Activated CD4-positive, CD25-positive, alpha-beta regulatory T cell treated with anti-CD3 and anti-CD28 coated beads, Interleukin-2, amount 50 U/mL, for 16 hours (primary cell): ENCODE results near the gene C2CD4D.
A peak's percentile ranks its signal among the peaks of the same experiment; 100 is the strongest.
"Not testable (repeated sequence)": the region's sequence is repeated elsewhere in the genome, so short reads cannot be mapped to it uniquely, and the experiment has no call there.

Source experiments
- DNase-seq: peaks from one replicate; pipeline ENCODE4 v3.0.0-alpha.2; 2020; ENCODE audit warnings: low read depth, low spot score

Gene C2CD4D

GRCh38 chr1:151839457-151840403 lies at the start of gene C2CD4D:
Gene C2CD4D (minus strand): TSS chr1:151839820. CDS start chr1:151838989, 831 bp downstream.
- DNase-seq: peak; percentile 45

DNA sequence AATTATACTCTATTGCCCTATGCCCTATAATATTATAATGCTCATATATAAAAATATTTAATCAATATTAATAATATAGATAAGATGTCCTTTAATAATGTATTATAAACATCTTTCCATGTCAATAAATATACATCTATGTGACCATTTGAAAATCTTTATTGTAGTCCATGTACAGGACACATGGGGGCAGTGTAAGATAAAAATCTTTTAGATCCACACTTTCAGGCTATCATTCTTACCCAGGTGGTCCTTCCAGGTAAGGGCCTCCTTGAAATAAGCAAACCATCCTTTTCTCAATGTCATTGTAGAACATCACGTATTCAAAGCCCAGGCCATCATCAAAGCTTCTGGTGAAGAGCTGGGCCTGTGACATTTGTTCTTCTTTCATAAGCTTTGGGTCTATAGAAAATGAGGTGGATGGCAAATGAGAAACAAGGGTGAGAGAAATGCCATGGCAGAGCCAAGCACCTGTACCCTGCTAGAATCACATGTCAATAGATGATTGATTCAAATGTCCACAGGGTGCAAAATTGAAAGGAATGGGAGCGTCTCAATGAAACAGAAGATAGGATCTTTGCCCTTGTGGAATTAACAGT lies 49.5 kb upstream of the C2CD4D start:
- DNase-seq: no peak

DNA sequence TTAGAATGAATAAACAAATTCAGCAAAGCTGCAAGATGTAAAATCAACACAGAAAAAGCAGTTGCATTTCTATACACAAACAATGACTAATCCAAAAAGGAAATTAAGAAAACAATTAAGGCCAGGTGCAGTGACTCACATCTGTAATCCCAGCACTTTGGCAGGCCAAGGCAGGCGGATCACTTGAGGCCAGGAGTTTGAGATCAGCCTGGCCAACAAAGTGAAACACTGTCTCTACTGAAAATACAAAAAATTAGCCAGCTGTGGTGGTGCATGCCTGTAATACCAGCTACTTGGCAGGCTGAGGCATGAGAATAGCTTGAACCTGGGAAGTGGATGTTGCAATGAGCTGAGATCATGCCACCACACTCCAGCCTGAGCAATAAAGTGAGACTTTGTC lies 47.4 kb upstream of the C2CD4D start:
- DNase-seq: no peak

GRCh38 chr1:151885479-151885878 lies 45.9 kb upstream of the C2CD4D start:
- no peak for DNase-seq

DNA sequence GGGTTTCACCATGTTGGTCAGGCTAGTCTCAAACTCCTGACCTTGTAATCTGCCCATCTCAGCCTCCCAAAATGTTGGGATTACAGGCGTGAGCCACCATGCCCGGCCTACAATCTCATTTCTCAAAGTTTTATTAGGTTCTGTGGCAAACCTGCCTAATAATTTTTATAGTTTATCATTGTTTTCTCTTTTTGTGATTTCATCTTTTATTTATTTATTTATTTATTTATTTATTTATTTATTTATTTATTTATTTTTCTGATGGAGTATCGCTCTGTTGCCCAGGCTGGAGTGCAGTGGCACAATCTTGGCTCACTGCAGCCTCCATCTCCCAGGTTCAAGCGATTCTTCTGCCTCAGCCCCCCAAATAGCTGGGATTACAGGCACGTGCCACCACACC lies 45.3 kb upstream of the C2CD4D start:
- not testable (repeated sequence) for DNase-seq

DNA sequence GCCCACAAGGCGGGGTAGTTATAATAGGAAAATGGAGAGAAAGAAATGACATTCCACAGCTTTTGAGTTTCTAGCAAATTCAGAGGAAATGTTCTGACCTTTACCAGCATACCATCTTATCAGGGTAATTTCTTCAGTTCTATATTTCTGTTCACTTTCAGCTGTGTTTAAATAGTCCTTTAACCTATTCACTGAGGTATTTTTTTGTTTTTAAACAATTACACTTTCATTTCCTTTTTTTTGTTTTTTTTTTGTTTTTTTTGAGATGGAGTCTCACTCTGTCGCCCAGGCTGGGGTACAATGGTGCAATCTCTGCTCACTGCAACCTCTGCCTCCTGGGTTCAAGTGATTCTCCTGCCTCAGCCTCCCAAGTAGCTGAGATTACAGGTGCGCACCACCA lies 44.8 kb upstream of the C2CD4D start:
- DNase-seq: not testable (repeated sequence)

DNA sequence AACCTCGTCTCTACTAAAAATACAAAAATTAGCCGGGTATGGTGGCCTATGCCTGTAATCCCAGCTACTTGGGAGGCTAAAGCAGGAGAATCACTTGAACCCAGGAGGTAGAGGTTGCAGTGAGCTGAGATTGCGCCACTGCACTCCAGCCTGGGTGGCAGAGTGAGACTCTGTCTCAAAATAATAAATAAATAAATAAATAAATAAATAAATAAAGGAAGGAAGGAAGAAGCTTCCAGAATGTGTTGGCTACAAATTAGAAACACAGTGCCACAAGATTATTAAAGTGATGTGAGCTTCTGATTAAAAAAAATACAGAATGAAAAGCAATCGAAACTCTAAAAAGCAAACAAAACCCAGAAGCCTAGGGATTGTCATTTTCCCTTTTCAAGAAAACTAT lies 44.3 kb upstream of the C2CD4D start:
- DNase-seq: not testable (repeated sequence)

DNA sequence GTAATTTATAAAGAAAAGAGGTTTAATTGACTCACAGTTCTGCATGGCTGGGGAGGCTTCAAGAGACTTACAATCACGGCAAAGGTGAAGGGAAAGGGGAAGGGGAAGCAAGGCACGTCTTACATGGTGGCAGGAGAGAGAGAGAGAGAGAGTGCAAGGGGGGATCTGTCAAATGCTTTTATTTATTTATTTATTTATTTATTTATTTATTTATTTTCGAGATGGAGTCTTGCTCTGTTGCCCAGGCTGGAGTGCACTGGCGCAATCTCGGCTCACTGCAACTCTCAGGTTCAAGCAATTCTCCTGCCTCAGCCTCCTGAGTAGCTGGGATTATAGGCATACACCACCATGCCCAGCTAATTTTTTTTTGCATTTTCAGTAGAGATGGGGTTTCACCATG lies 43.3 kb upstream of the C2CD4D start:
- DNase-seq: not testable (repeated sequence)

- no peak for DNase-seq
These were observed 42.8 kb upstream of the C2CD4D start for GRCh38 chr1:151882466-151882865.

DNA sequence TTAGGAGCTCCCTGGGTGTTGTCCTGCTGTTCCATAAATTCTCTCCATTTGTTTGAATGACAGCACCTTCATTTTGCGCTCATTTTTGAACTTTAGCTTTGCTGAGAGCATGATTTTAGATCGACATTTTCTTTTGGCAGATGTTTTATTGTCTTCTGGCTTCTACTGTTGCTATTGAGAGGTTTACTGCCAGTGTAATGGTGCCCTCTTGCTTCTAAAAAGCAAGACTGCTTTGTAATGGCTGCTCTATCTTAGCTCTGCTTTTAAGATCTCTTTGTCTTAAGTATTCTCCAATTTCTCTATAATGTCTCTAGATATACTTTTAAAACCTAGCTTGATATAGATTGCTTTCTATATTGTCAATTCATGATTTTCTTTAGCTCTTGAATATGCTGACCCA lies 41.9 kb upstream of the C2CD4D start:
- DNase-seq: no peak

GRCh38 chr1:151875419-151876097 lies 35.9 kb upstream of the C2CD4D start:
- no peak for DNase-seq

DNA sequence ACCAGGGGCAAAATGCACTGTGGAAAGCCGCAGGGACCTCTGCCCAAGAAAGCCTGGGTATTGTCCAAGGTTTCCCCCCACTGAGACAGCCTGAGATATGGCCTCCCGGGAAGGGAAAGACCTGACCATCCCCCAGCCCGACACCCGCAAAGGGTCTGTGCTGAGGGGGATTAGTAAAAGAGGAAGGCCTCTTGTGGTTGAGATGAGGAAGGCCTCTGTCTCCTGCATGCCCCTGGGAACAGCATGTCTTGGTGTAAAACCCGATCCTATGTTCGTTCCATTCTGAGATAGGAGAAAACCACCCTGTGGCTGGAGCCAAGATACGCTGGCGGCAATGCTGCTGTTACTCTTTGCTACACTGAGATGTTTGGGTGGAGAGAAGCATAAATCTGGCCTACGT lies 33.2 kb upstream of the C2CD4D start:
- DNase-seq: not testable (repeated sequence)

DNA sequence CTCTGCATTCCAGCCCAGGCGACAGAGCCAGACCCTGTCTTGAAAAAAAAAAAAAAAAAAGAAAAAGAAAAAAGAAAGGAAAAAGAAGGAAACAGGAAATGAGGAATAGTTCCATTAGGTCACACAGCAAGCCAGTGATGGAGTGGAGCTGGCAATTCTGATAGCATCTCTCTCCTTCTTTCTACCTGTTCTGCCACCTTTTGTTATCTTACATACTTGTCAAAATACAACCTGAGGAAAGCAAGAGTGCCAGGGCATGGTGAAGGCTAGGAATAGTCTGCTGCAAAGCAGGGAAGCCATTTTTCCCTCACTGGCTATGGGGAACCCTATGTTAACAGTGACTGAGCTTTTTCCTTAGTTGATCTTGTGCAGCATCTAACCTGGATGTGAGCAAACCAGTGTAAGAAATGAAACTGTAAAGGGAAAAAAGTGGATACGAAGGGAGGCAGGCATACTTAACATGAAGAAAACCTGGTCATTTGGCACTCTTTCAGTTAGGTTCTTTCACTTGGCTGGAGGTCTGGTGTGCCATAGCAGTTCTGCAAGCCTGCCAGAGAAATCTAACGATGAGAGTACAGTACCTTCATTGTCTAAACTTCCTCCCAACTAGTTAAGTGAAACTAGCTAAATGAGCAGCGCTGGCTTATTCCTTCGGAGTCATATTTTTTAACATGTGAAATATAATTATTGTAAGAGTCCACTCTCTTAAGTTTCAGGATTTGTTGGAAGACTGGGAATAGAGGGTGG lies 31.8 kb upstream of the C2CD4D start:
- no peak for DNase-seq

DNA sequence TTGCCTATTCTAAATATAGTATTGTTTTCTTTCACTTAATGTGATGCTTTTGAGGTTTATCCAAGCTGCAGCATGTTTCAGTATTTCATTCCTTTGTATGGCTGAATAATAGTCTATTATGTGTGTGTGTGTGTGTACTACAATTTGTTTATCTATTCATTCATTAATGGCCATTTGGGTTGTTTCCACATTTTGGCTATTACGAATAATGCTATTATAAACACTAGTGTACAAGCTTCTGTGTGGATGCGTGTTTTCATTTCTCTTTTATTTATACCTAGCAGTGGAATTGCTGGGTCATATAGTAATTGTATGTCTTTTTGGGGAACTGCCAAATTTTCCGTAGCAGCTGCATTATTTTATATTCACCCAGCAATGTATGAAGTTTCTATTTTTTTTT lies 28.9 kb upstream of the C2CD4D start:
- DNase-seq: no peak

DNA sequence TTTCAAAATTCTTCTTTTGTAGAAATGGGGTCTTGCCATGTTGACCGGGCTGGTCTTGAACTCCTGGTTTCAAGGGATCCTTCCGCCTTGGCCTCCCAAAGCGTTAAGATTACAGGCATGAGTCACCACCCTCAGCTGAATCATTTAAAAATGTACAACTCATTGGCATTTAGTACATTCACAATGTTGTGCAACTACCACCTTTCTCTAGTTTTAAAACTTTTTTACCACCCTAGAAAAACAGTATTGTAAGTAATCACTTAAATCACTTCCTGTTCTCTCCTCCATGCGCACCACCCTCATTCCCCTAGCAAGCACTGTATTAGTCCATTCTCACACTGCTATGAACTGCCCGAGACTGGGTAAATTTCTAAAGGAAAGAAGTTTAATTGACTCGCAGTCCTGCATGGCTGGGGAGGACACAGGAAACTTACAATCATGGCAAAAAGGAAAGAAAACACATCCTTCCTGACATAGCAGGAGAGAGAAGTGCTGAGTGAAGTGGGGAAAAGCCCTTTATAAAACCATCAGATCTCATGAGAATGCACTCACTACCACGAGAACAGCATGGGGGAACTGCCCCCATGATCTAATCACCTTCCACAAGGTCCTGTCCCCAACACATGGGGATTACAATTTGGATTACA lies 28.3 kb upstream of the C2CD4D start:
- DNase-seq: no peak

DNA sequence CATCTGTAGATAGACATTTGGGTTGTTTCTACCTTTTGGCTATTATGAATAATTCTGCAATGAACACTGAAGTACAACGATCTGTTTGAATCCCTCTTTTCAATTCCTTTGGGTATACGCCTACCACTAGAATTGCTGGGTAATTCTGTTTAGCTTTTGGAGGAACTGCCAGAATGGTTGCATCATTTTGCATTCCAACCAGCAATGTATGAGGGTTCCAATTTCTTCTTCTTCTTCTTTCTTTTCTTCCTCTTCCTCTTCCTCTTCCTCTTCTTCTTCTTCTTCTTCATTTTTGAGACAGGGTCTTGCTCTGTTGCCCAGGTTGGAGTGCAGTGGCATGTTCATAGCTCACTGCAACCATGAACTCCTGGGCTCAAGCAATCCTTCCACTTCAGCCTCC lies 27.7 kb upstream of the C2CD4D start:
- DNase-seq: no peak

DNA sequence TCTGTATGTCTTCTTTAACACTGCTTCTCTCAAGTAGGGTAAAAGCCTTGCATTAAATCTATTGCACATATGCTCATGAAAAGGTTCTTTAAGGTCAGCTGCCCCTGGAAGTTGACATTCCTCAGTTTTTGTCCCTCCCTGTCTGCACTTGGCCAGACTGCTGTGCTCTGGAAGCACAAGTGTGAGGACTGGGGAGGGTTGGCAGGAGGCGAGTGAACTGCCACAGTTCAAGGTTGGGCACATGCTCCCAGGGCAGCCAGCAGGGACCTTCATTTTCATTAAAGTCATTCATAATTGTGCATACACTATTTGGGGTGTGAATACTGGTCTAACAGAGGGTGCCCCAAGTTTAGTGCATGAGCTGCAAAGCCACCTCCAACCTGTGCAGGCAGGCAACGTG lies 24.8 kb upstream of the C2CD4D start:
- DNase-seq: no peak

GRCh38 chr1:151862604-151863003 lies 23.0 kb upstream of the C2CD4D start:
- DNase-seq: no peak

GRCh38 chr1:151860504-151861187 lies 21.0 kb upstream of the C2CD4D start:
- no peak for DNase-seq

GRCh38 chr1:151859891-151860293 lies 20.3 kb upstream of the C2CD4D start:
- DNase-seq: no peak
